Naive thymus-derived CD4-positive, alpha-beta T cell (primary cell): ENCODE results near the gene CAD. TPM values are rescaled to one million over a fixed set of nuclear protein-coding genes. Genes with fewer than 3 reads are reported as not detected.

Source experiments
- ATAC-seq: fragments of 150-1000 bp; cut with Tn5 transposase; 2 replicates; pipeline ENCODE4 v1.10.0; 2021; ENCODE audit warnings: mild to moderate bottlenecking, moderate library complexity
- CTCF ChIA-PET: fragments of 350-600 bp; sonication (Branson Sonifier 250); formaldehyde crosslinking; loops from one replicate; lab custom pipeline; 2021; ENCODE audit warnings: antibody characterized with exemption; lab: Charles Lee
- POLR2A ChIA-PET: fragments of 350-600 bp; sonication (Branson Sonifier 250); formaldehyde crosslinking; loops from one replicate; lab custom pipeline; 2021; ENCODE audit warnings: antibody characterized with exemption, inconsistent platforms; lab: Charles Lee
- DNase-seq, 9 donors: peaks; one replicate each; pipeline versions ENCODE4 v3.0.0 to v3.0.0-alpha.2; 2020 to 2022; ENCODE audit warnings: mixed read lengths in 1 of 9
- H3K27ac ChIP-seq: one replicate; pipeline ENCODE4 v1.7.0; 2013; ENCODE audit warnings: mild to moderate bottlenecking, low read depth, low read length, moderate library complexity
- H3K27me3 ChIP-seq, 2 donors: one replicate each; pipeline ENCODE4 v1.7.0; 2013; ENCODE audit warnings: low read length in 2 of 2, mild to moderate bottlenecking in 2 of 2, moderate library complexity in 2 of 2; ENCODE audit not compliant: control insufficient read depth in 2 of 2, insufficient read depth in 2 of 2
- H3K36me3 ChIP-seq, 3 experiments: 1 replicate in 2 of 3; 2 replicates in 1 of 3; pipeline ENCODE4 v1.7.0; 2013; ENCODE audit warnings: low read length in 3 of 3, mild to moderate bottlenecking in 3 of 3, moderate library complexity in 1 of 3; ENCODE audit not compliant: insufficient read depth in 3 of 3, control insufficient read depth in 2 of 3
- H3K4me1 ChIP-seq, 2 donors: one replicate each; pipeline ENCODE4 v1.7.0; 2013; ENCODE audit warnings: low read length in 2 of 2, mild to moderate bottlenecking in 2 of 2, moderate library complexity in 1 of 2; ENCODE audit not compliant: control insufficient read depth in 2 of 2, insufficient read depth in 2 of 2
- H3K4me3 ChIP-seq: 2 replicates; pipeline ENCODE4 v1.7.0; 2013; ENCODE audit warnings: mild to moderate bottlenecking, low read length
- H3K9me3 ChIP-seq, 3 experiments: 1 replicate in 2 of 3; 2 replicates in 1 of 3; pipeline ENCODE4 v1.7.0; 2013; ENCODE audit warnings: low read length in 3 of 3; ENCODE audit not compliant: control insufficient read depth in 2 of 3
- H3K27ac Mint-ChIP-seq, 9 donors: one replicate each; pipeline ENCODE4 v1.8.0; 2020 to 2022; ENCODE audit warnings: mixed read lengths in 9 of 9, mild to moderate bottlenecking in 8 of 9, moderate library complexity in 5 of 9, inconsistent platforms in 2 of 9
- H3K27me3 Mint-ChIP-seq, 5 donors: one replicate each; pipeline ENCODE4 v1.8.0; 2021 to 2022; ENCODE audit warnings: mixed read lengths in 5 of 5, mild to moderate bottlenecking in 1 of 5
- H3K36me3 Mint-ChIP-seq, 5 donors: one replicate each; pipeline ENCODE4 v1.8.0; 2020 to 2022; ENCODE audit warnings: mixed read lengths in 5 of 5, mild to moderate bottlenecking in 3 of 5, inconsistent platforms in 1 of 5
- H3K4me1 Mint-ChIP-seq, 7 donors: one replicate each; pipeline ENCODE4 v1.8.0; 2020 to 2022; ENCODE audit warnings: mixed read lengths in 7 of 7, mild to moderate bottlenecking in 3 of 7, inconsistent platforms in 1 of 7
- H3K4me3 Mint-ChIP-seq, 10 donors: one replicate each; pipeline ENCODE4 v1.8.0; 2020 to 2022; ENCODE audit warnings: mild to moderate bottlenecking in 10 of 10, mixed read lengths in 10 of 10, moderate library complexity in 6 of 10, inconsistent platforms in 2 of 10
- H3K9me3 Mint-ChIP-seq, 11 donors: one replicate each; pipeline ENCODE4 v1.8.0; 2020 to 2022; ENCODE audit warnings: mixed read lengths in 11 of 11, mild to moderate bottlenecking in 4 of 11, inconsistent platforms in 1 of 11, moderate library complexity in 1 of 11
- intact Hi-C, 2 donors: fragments of 100-400 bp; cut with micrococcal nuclease; formaldehyde crosslinking; loops; one replicate each; pipeline ENCODE4 v1.15.1; 2023
- polyA plus RNA-seq, 2 donors: library from polyadenylated mRNA; unstranded; fragments of 300-500 nt; fragmentation: Illumina TruSeq; gene quantifications; one replicate each; pipeline ENCODE4 v1.2.3, GENCODE V29; 2021
- total RNA-seq, 6 experiments: library from RNA in 5 of 6; stranded (reverse) in 5 of 6; gene quantifications; 1 replicate in 5 of 6; 2 replicates in 1 of 6; pipeline ENCODE4 v1.2.3 and lab custom pipeline; 2021 to 2026

CAD gene
- total and polyA plus RNA-seq, 7 experiments from 2014 or later: 19.6 to 65.7 (median 35.7) TPM

- Mint-ChIP-seq H3K9me3 (no peaks in the 10 kb centered on the region), H3K4me1 (peaks cover 0 to 14% (median 6%) of the 10 kb centered on the region in 7 donors), H3K4me3 (no peak overlapping the region), H3K27ac (peak overlapping the region in 1 of 9 donors; percentile 42), H3K36me3 (peaks cover 12 to 52% (median 14%) of the 10 kb centered on the region in 5 donors), H3K27me3 (no peaks in the 10 kb centered on the region)
- H3K4me3 ChIP-seq: no peak overlapping the region
- ChIA-PET CTCF (no interaction called here), POLR2A (no interaction called here)
- ATAC-seq (no peak), DNase-seq (no peak)
- H3K9me3 ChIP-seq: no peaks in the 10 kb centered on the region
- H3K27ac ChIP-seq: no peak overlapping the region
- peaks cover 11 to 100% (median 28%) of the 10 kb centered on the region in 3 experiments for H3K36me3 ChIP-seq
- intact Hi-C loops: no loop called here
- H3K4me1 ChIP-seq: no peaks in the 10 kb centered on the region
- no peaks in the 10 kb centered on the region for H3K27me3 ChIP-seq
Measured at GRCh38 chr2:27238976-27239375, 21.8 kb downstream of the CAD start.

- Mint-ChIP-seq H3K36me3 (peaks cover 7 to 46% (median 12%) of the 10 kb centered on the region in 5 donors), H3K9me3 (no peaks in the 10 kb centered on the region), H3K27ac (no peak overlapping the region), H3K27me3 (no peaks in the 10 kb centered on the region), H3K4me3 (no peak overlapping the region), H3K4me1 (peaks cover 0 to 14% (median 6%) of the 10 kb centered on the region in 7 donors)
- Histone ChIP-seq H3K36me3 (peaks cover 6 to 93% (median 22%) of the 10 kb centered on the region in 3 experiments), H3K27me3 (no peaks in the 10 kb centered on the region), H3K4me1 (no peaks in the 10 kb centered on the region), H3K9me3 (no peaks in the 10 kb centered on the region), H3K4me3 (no peak overlapping the region), H3K27ac (no peak overlapping the region)
- POLR2A ChIA-PET: no interaction called here
- DNase-seq: no peak
- intact Hi-C loops: no loop called here
- CTCF ChIA-PET: interaction anchor here (1.3 kb wide), 1 partner anchor 39 kb away, joined by 4 read pairs; no protein-coding TSS in a partner anchor
- no peak for ATAC-seq
Measured at GRCh38 chr2:27240406-27240805, 23.2 kb downstream of the CAD start.

GRCh38 chr2:27241761-27242613 lies 24.8 kb downstream of the CAD start:
- Mint-ChIP-seq H3K36me3 (peaks cover 3 to 41% (median 8%) of the 10 kb centered on the region in 5 donors), H3K4me1 (peaks cover 0 to 14% (median 6%) of the 10 kb centered on the region in 7 donors), H3K4me3 (no peak overlapping the region), H3K9me3 (no peaks in the 10 kb centered on the region), H3K27me3 (no peaks in the 10 kb centered on the region), H3K27ac (peak overlapping the region in 4 of 9 donors; percentile 28 to 62 (median 50))
- Histone ChIP-seq H3K4me1 (no peaks in the 10 kb centered on the region), H3K4me3 (no peak overlapping the region), H3K27ac (peak overlapping the region; percentile 36), H3K9me3 (no peaks in the 10 kb centered on the region), H3K36me3 (peaks cover 0 to 77% (median 22%) of the 10 kb centered on the region in 3 experiments), H3K27me3 (no peaks in the 10 kb centered on the region)
- ATAC-seq (no peak), DNase-seq (peak in 1 of 9 donors; percentile 11)
- intact Hi-C loops: no loop called here
- POLR2A ChIA-PET: no interaction called here
- CTCF ChIA-PET: interaction anchor here (0.6 to 1.4 kb wide), 3 partner anchors 37 to 78 kb away, joined by 3 to 5 read pairs (median 4); no protein-coding TSS in a partner anchor

DNA sequence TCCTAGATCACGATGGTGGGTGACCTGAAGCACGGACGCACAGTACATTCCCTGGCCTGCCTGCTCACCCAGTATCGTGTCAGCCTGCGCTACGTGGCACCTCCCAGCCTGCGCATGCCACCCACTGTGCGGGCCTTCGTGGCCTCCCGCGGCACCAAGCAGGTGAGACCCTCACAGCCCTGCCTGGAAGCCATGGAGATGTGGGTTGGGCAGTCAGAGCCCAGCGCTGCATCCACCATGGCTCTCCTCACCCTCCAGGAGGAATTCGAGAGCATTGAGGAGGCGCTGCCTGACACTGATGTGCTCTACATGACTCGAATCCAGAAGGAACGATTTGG lies 25.4 kb downstream of the CAD start:
- ATAC-seq (no peak), DNase-seq (no peak)
- Mint-ChIP-seq H3K27me3 (no peaks in the 10 kb centered on the region), H3K27ac (peak overlapping the region in 2 of 9 donors; percentile 28 to 54), H3K4me3 (no peak overlapping the region), H3K9me3 (no peaks in the 10 kb centered on the region), H3K4me1 (peaks cover 0 to 14% (median 6%) of the 10 kb centered on the region in 7 donors), H3K36me3 (peaks cover 0 to 36% (median 4%) of the 10 kb centered on the region in 5 donors)
- POLR2A ChIA-PET: no interaction called here
- Histone ChIP-seq H3K4me3 (no peak overlapping the region), H3K9me3 (no peaks in the 10 kb centered on the region), H3K4me1 (no peaks in the 10 kb centered on the region), H3K27me3 (no peaks in the 10 kb centered on the region), H3K27ac (peak overlapping the region; percentile 36), H3K36me3 (peaks cover 0 to 71% (median 18%) of the 10 kb centered on the region in 3 experiments)
- intact Hi-C loops: no loop called here
- CTCF ChIA-PET: interaction anchor here (0.6 to 1.4 kb wide), 2 partner anchors 55 to 79 kb away, joined by 3 to 5 read pairs; no protein-coding TSS in a partner anchor

- CTCF ChIA-PET: no interaction called here
- intact Hi-C loops: no loop called here
Measured at GRCh38 chr2:27243391-27244130, 26.4 kb downstream of the CAD start.

DNA sequence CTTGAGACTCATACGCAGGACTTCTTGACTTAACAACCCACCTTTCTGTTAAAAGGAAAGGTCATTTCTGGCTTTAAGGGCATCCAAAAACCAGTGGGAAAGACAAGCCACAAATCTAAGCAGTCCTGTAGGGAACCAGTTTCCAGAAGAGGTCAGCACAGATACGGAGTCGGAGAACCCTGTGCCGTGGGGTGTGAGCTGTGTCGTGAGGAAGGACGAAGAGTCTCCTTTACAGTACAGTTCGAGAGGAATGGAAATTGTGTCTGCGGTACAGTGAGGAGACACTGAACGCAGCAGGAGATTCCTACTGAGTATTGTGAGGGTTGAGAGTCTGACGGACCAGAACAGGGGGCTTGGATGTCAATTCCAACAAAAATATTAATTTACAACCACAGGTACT lies 27.9 kb downstream of the CAD start:
- no peak for DNase-seq
- Mint-ChIP-seq H3K9me3 (no peaks in the 10 kb centered on the region), H3K4me1 (peaks cover 0 to 14% (median 6%) of the 10 kb centered on the region in 7 donors), H3K27ac (no peak overlapping the region), H3K4me3 (no peak overlapping the region), H3K36me3 (peaks cover 0 to 21% (median 0%) of the 10 kb centered on the region in 5 donors), H3K27me3 (peaks cover 0 to 4% (median 0%) of the 10 kb centered on the region in 5 donors)
- Histone ChIP-seq H3K36me3 (peaks cover 0 to 46% (median 14%) of the 10 kb centered on the region in 3 experiments), H3K27ac (no peak overlapping the region), H3K9me3 (no peaks in the 10 kb centered on the region), H3K4me3 (no peak overlapping the region), H3K27me3 (no peaks in the 10 kb centered on the region), H3K4me1 (no peaks in the 10 kb centered on the region)
- no peak for ATAC-seq
- intact Hi-C loops: no loop called here
- ChIA-PET CTCF (no interaction called here), POLR2A (no interaction called here)

More at GRCh38 chr2:27243391-27244130, 26.4 kb downstream of the CAD start:
- Histone ChIP-seq H3K9me3 (no peaks in the 10 kb centered on the region), H3K4me1 (no peaks in the 10 kb centered on the region), H3K27me3 (no peaks in the 10 kb centered on the region), H3K36me3 (peaks cover 0 to 61% (median 14%) of the 10 kb centered on the region in 3 experiments), H3K27ac (no peak overlapping the region), H3K4me3 (no peak overlapping the region)
- no peaks in the 10 kb centered on the region for H3K9me3 Mint-ChIP-seq
- DNase-seq (no peak), ATAC-seq (no peak)
- peaks cover 0 to 14% (median 6%) of the 10 kb centered on the region in 7 donors for H3K4me1 Mint-ChIP-seq
- H3K4me3 Mint-ChIP-seq: no peak overlapping the region
- H3K27ac Mint-ChIP-seq: peak overlapping the region in 1 of 9 donors; percentile 8
- peaks cover 0 to 2% (median 0%) of the 10 kb centered on the region in 5 donors for H3K27me3 Mint-ChIP-seq
- POLR2A ChIA-PET: no interaction called here
- peaks cover 0 to 28% (median 2%) of the 10 kb centered on the region in 5 donors for H3K36me3 Mint-ChIP-seq
